Upper lobe of right lung (tissue), 1 donor: Measurements from ENCODE around the gene AP3S2. TPM values are rescaled to one million over a fixed set of nuclear protein-coding genes. Genes with fewer than 3 reads are reported as not detected.

Experiments
- ATAC-seq: fragments of 200-7000 bp; cut with Tn5 transposase; one replicate; pipeline ENCODE4 v1.9.1; 2020; ENCODE audit warnings: mild to moderate bottlenecking, moderate library complexity
- DNase-seq: peaks from one replicate; pipeline ENCODE4 v3.0.0-alpha.2; 2020
- H3K27ac ChIP-seq: fragments of 200-600 bp; one replicate; pipeline ENCODE4 v1.8.0; 2022
- H3K27me3 ChIP-seq: fragments of 200-600 bp; one replicate; pipeline ENCODE4 v1.8.0; 2022; ENCODE audit warnings: mild to moderate bottlenecking
- H3K36me3 ChIP-seq: fragments of 200-600 bp; one replicate; pipeline ENCODE4 v1.8.0; 2022
- H3K4me1 ChIP-seq: fragments of 200-600 bp; one replicate; pipeline ENCODE4 v1.8.0; 2022
- H3K4me3 ChIP-seq: fragments of 200-600 bp; one replicate; pipeline ENCODE4 v1.8.0; 2022; ENCODE audit warnings: mild to moderate bottlenecking
- H3K9me3 ChIP-seq: fragments of 200-600 bp; one replicate; pipeline ENCODE4 v1.8.0; 2022
- intact Hi-C: fragments of 100-400 bp; cut with DNase I; formaldehyde crosslinking; loops from one replicate; pipeline ENCODE4 v1.11.0; 2022
- total RNA-seq: library from RNA; stranded (reverse); fragmentation: NEBNext Ultra II Directional; extraction: Animal tissue kit (Norgen Biotek cat#: 25700); gene quantifications from one replicate; pipeline ENCODE4 v1.2.1, GENCODE V29; 2021
- TF ChIP-seq, protein P1 (sequence below): fragments of 200-600 bp; IDR thresholded peaks from one replicate; pipeline ENCODE4 v1.8.0; 2022; ENCODE audit warnings: antibody characterized with exemption
- donor health status: DM: no; HTN: yes; CAD: no; lungs with severe emphysema.

Gene AP3S2
- total RNA-seq, 1 donor from 2014 or later = 32.1 TPM

- Histone ChIP-seq H3K36me3 (no peaks in the 10 kb centered on the region), H3K27me3 (no peaks in the 10 kb centered on the region), H3K4me3 (no peak overlapping the region), H3K27ac (peak overlapping the region; percentile 30), H3K4me1 (peaks cover 20% of the 10 kb centered on the region), H3K9me3 (no peaks in the 10 kb centered on the region)
- intact Hi-C loops = no loop called here
- DNase-seq (peak; percentile 65), ATAC-seq (peak; percentile 67)
- TF ChIP-seq, protein P1, sequence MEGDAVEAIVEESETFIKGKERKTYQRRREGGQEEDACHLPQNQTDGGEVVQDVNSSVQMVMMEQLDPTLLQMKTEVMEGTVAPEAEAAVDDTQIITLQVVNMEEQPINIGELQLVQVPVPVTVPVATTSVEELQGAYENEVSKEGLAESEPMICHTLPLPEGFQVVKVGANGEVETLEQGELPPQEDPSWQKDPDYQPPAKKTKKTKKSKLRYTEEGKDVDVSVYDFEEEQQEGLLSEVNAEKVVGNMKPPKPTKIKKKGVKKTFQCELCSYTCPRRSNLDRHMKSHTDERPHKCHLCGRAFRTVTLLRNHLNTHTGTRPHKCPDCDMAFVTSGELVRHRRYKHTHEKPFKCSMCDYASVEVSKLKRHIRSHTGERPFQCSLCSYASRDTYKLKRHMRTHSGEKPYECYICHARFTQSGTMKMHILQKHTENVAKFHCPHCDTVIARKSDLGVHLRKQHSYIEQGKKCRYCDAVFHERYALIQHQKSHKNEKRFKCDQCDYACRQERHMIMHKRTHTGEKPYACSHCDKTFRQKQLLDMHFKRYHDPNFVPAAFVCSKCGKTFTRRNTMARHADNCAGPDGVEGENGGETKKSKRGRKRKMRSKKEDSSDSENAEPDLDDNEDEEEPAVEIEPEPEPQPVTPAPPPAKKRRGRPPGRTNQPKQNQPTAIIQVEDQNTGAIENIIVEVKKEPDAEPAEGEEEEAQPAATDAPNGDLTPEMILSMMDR = no peak
Measured at GRCh38 chr15:89825271-89825940, 68.4 kb downstream of the AP3S2 start.

- TF ChIP-seq, protein P1 = no peak
- Histone ChIP-seq H3K27me3 (no peaks in the 10 kb centered on the region), H3K4me3 (no peak overlapping the region), H3K27ac (no peak overlapping the region), H3K36me3 (no peaks in the 10 kb centered on the region), H3K9me3 (no peaks in the 10 kb centered on the region), H3K4me1 (peaks cover 20% of the 10 kb centered on the region)
- peak; percentile 49 for DNase-seq
- no peak for ATAC-seq
- intact Hi-C loops = no loop called here
Measured at GRCh38 chr15:89824607-89824867, 69.3 kb downstream of the AP3S2 start.

DNA sequence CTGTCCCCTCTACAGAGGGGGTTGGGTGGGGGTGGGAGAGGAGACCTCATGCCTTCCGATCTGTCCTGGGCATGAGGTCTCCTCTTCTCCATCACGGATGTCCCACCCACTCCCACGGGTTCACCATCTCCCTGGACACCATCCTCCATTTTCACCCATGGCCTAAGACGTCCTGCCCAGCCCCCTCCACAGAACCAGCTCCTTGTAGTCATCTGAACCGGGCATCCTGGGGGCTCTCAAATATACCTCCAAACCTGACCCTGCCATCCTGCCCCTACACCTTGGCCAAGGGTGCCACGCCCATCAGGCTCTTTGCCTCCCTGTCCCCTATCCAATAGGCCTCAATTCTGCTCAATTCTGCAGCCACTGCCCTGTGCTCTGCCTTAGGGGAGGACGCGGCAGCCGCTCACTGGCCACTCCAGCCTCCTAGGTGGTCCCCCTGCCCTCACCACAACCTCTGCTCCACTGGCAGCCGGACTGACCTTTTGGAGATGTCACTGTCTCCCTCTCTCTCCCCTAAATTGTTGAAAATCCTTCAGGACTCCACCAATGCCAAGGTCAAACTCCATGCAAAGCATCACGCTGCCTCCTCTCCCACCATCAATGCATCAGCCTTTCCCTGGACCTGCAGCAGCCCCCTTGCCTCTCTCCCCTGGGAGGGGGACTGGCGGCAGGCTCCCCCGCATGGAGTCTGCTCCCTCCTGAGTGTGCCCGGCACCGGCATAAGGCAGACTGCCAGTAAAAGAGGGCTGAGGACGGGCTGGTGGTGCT, 69.8 kb downstream of the AP3S2 start:
- no peaks in the 10 kb centered on the region for H3K9me3 ChIP-seq
- peaks cover 18% of the 10 kb centered on the region for H3K4me1 ChIP-seq
- TF ChIP-seq, protein P1 = no peak
- DNase-seq = peak; percentile 37
- no peak for ATAC-seq
- H3K36me3 ChIP-seq = no peaks in the 10 kb centered on the region
- no peak overlapping the region for H3K4me3 ChIP-seq
- no peak overlapping the region for H3K27ac ChIP-seq
- intact Hi-C loops = no loop called here
- no peaks in the 10 kb centered on the region for H3K27me3 ChIP-seq

GRCh38 chr15:89822951-89823711, 70.7 kb downstream of the AP3S2 start:
- no peaks in the 10 kb centered on the region for H3K9me3 ChIP-seq
- H3K36me3 ChIP-seq = no peaks in the 10 kb centered on the region
- DNase-seq (peak; percentile 69), ATAC-seq (peak; percentile 66)
- H3K4me1 ChIP-seq = peaks cover 9% of the 10 kb centered on the region
- H3K27me3 ChIP-seq = peaks cover 2% of the 10 kb centered on the region
- TF ChIP-seq, protein P1 = no peak
- intact Hi-C loops = no loop called here
- no peak overlapping the region for H3K27ac ChIP-seq
- no peak overlapping the region for H3K4me3 ChIP-seq

DNA sequence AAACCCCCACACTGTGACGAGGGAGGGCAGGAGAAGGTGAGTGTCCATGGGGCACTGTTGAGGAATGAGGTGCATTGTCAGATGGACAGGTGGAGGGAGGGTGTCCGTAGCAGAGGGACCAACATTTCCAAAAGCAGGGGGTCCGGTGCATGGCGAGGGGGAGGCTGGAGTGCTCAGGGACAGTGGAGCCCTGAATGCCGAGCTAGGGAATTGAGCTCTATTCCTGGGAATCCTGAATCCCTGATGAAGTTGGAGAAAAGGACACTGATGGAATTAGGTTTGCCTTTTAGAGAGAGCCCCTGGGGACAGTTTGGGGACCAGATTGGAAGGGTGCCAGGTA, 71.2 kb downstream of the AP3S2 start:
- no peak for DNase-seq
- H3K36me3 ChIP-seq = no peaks in the 10 kb centered on the region
- H3K4me3 ChIP-seq = no peak overlapping the region
- peaks cover 4% of the 10 kb centered on the region for H3K27me3 ChIP-seq
- H3K4me1 ChIP-seq = peaks cover 4% of the 10 kb centered on the region
- no peaks in the 10 kb centered on the region for H3K9me3 ChIP-seq
- no peak overlapping the region for H3K27ac ChIP-seq
- ATAC-seq = no peak
- intact Hi-C loops = no loop called here
- TF ChIP-seq, protein P1 = no peak
